Occipital lobe (tissue), 2 donors: ENCODE results near the gene NUP210L. TPM values are rescaled to one million over a fixed set of nuclear protein-coding genes. Genes with fewer than 3 reads are reported as not detected.

Source experiments
- DNase-seq: peaks from one replicate; lab custom pipeline; 2025; lab: John Stamatoyannopoulos, UW
- total RNA-seq: library from RNA; depleted of rRNA; stranded (reverse); fragments of >200 nt; gene quantifications from one replicate; pipeline ENCODE4 v1.2.3, GENCODE V29; 2014

The NUP210L gene
- total RNA-seq, 1 donor from 2014 or later, result under 0.01 TPM

- peak; percentile 89 for DNase-seq
Measured at GRCh38 chr1:153967107-153967999, 187.5 kb downstream of the NUP210L start, which contains the start of gene CREB3L4. CREB3L4 (plus strand) TSS chr1:153967902; CDS start chr1:153968526, 624 bp downstream.

GRCh38 chr1:153963850-153964331 lies 191.0 kb downstream of the NUP210L start:
- no peak for DNase-seq

- peak; percentile 98 for DNase-seq
Measured at GRCh38 chr1:153963030-153963849, 191.6 kb downstream of the NUP210L start, which contains the start of gene SLC39A1. SLC39A1 (minus strand) TSS chr1:153963537; CDS start chr1:153962715, 822 bp downstream.

- no peak for DNase-seq
Measured at GRCh38 chr1:153962088-153963029, 192.5 kb downstream of the NUP210L start.

- DNase-seq, result no peak
Measured at GRCh38 chr1:153961421-153961820, 193.5 kb downstream of the NUP210L start.

- DNase-seq, result no peak
Measured at GRCh38 chr1:153960206-153960605, 194.7 kb downstream of the NUP210L start.

- DNase-seq, result no peak
Measured at GRCh38 chr1:153959454-153959853, 195.4 kb downstream of the NUP210L start.

- no peak for DNase-seq
Measured at GRCh38 chr1:153958961-153959260, 196.0 kb downstream of the NUP210L start.

- DNase-seq, result peak; percentile 98
Measured at GRCh38 chr1:153958111-153958960, 196.5 kb downstream of the NUP210L start, which contains the start of gene CRTC2. CRTC2 (minus strand) TSS chr1:153958612; CDS start chr1:153958497, 115 bp downstream.

- no peak for DNase-seq
Measured at GRCh38 chr1:153957744-153958110, 197.1 kb downstream of the NUP210L start.

GRCh38 chr1:153956997-153957715 lies 197.7 kb downstream of the NUP210L start:
- DNase-seq, result no peak

GRCh38 chr1:153954826-153955225 lies 200.0 kb downstream of the NUP210L start:
- DNase-seq, result no peak

- DNase-seq, result no peak
Measured at GRCh38 chr1:153953859-153954365, 201.0 kb downstream of the NUP210L start.

- no peak for DNase-seq
Measured at GRCh38 chr1:153951801-153952200, 203.1 kb downstream of the NUP210L start.

- DNase-seq, result no peak
Measured at GRCh38 chr1:153951183-153951582, 203.7 kb downstream of the NUP210L start.

GRCh38 chr1:153946622-153947241 lies 208.1 kb downstream of the NUP210L start, which contains the start of gene DENND4B:
DENND4B (minus strand) TSS chr1:153946718; CDS start chr1:153944374, 2,344 bp downstream.
- peak; percentile 58 for DNase-seq

GRCh38 chr1:153945795-153946621 lies 208.9 kb downstream of the NUP210L start:
- peak; percentile 66 for DNase-seq
